Prostate gland (tissue), 2 donors: Measurements from ENCODE around the gene CFAP45. TPM values are rescaled to one million over a fixed set of nuclear protein-coding genes. Genes with fewer than 3 reads are reported as not detected.

ENCODE experiments used
- DNase-seq: peaks from one replicate; pipeline ENCODE4 v3.0.0-alpha.2; 2019; ENCODE audit warnings: low spot score
- H3K27ac ChIP-seq, 2 donors: fragments of 200-600 bp; sonication (generic); 2 replicates each; pipeline ENCODE4 v1.5.1; 2017 to 2019
- H3K27me3 ChIP-seq: fragments of 200-600 bp; sonication (generic); replicated peaks from 2 replicates; pipeline ENCODE4 v1.5.1; 2019; ENCODE audit not compliant: insufficient read depth
- H3K36me3 ChIP-seq, 2 donors: fragments of 200-600 bp; sonication (generic); 1 replicate in 1 of 2; 2 replicates in 1 of 2; pipeline versions ENCODE4 v1.5.1 to v1.8.1; 2017 to 2019
- H3K4me1 ChIP-seq: fragments of 200-600 bp; sonication (generic); replicated peaks from 2 replicates; pipeline ENCODE4 v1.5.1; 2019
- H3K4me3 ChIP-seq, 2 donors: fragments of 200-600 bp; sonication (generic); 2 replicates each; pipeline ENCODE4 v1.5.1; 2017 to 2019
- H3K9me3 ChIP-seq: fragments of 200-600 bp; sonication (generic); 2 replicates; pipeline ENCODE4 v1.5.1; 2017
- POLR2A ChIP-seq: fragments of 450-650 bp; IDR thresholded peaks from one replicate; pipeline ENCODE4 v1.6.1; 2016; ENCODE audit warnings: antibody characterized with exemption, mild to moderate bottlenecking
- POLR2AphosphoS5 ChIP-seq: sonication (generic); formaldehyde crosslinking; IDR thresholded peaks from one replicate; pipeline ENCODE4 v1.6.1; 2017; ENCODE audit warnings: antibody characterized with exemption
- WGBS: methylation state at CpG from one replicate; pipeline ENCODE4 v1.1.5; 2018; 5-methylcytosine and 5-hydroxymethylcytosine counted together
- intact Hi-C: fragments of 100-400 bp; cut with DNase I; formaldehyde crosslinking; loops from one replicate; pipeline ENCODE4 v1.14.2; 2022
- total RNA-seq, 2 donors: library from RNA; depleted of rRNA; stranded (reverse); fragments of >200 nt; gene quantifications; one replicate each; pipeline ENCODE4 v1.1.0, GENCODE V29; 2016
- TF ChIP-seq, protein P1 (sequence below), 4 experiments: fragments of 200-600 bp in 2 of 4; fragments of 450-650 bp in 2 of 4; sonication (generic) in 2 of 4; IDR thresholded peaks; 1 replicate in 3 of 4; 2 replicates in 1 of 4; pipeline ENCODE4 v1.5.1; 2016 to 2019; ENCODE audit warnings: antibody characterized with exemption in 4 of 4, mild to moderate bottlenecking in 2 of 4, moderate library complexity in 2 of 4

The CFAP45 gene
- total RNA-seq, 2 donors from 2014 or later, result 2.6 TPM; not detected in 1

- H3K4me1 ChIP-seq, result no peaks in the 10 kb centered on the region
- no peak for DNase-seq
- peak overlapping the region in 1 of 2 donors; percentile 42 for H3K27ac ChIP-seq
- 55% methylated on average over 15 of the region's 15 CpGs for WGBS
- H3K36me3 ChIP-seq, result no peaks in the 10 kb centered on the region
- no peaks in the 10 kb centered on the region for H3K27me3 ChIP-seq
- TF ChIP-seq POLR2A (no peak), POLR2AphosphoS5 (no peak)
- TF ChIP-seq, protein P1, sequence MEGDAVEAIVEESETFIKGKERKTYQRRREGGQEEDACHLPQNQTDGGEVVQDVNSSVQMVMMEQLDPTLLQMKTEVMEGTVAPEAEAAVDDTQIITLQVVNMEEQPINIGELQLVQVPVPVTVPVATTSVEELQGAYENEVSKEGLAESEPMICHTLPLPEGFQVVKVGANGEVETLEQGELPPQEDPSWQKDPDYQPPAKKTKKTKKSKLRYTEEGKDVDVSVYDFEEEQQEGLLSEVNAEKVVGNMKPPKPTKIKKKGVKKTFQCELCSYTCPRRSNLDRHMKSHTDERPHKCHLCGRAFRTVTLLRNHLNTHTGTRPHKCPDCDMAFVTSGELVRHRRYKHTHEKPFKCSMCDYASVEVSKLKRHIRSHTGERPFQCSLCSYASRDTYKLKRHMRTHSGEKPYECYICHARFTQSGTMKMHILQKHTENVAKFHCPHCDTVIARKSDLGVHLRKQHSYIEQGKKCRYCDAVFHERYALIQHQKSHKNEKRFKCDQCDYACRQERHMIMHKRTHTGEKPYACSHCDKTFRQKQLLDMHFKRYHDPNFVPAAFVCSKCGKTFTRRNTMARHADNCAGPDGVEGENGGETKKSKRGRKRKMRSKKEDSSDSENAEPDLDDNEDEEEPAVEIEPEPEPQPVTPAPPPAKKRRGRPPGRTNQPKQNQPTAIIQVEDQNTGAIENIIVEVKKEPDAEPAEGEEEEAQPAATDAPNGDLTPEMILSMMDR (IDR thresholded peaks at IDR 0.05), result no peak
- H3K4me3 ChIP-seq, result no peak overlapping the region
- no peaks in the 10 kb centered on the region for H3K9me3 ChIP-seq
- intact Hi-C loops, result no loop called here
Measured at GRCh38 chr1:159942632-159943277, 42.8 kb upstream of the CFAP45 start.

DNA sequence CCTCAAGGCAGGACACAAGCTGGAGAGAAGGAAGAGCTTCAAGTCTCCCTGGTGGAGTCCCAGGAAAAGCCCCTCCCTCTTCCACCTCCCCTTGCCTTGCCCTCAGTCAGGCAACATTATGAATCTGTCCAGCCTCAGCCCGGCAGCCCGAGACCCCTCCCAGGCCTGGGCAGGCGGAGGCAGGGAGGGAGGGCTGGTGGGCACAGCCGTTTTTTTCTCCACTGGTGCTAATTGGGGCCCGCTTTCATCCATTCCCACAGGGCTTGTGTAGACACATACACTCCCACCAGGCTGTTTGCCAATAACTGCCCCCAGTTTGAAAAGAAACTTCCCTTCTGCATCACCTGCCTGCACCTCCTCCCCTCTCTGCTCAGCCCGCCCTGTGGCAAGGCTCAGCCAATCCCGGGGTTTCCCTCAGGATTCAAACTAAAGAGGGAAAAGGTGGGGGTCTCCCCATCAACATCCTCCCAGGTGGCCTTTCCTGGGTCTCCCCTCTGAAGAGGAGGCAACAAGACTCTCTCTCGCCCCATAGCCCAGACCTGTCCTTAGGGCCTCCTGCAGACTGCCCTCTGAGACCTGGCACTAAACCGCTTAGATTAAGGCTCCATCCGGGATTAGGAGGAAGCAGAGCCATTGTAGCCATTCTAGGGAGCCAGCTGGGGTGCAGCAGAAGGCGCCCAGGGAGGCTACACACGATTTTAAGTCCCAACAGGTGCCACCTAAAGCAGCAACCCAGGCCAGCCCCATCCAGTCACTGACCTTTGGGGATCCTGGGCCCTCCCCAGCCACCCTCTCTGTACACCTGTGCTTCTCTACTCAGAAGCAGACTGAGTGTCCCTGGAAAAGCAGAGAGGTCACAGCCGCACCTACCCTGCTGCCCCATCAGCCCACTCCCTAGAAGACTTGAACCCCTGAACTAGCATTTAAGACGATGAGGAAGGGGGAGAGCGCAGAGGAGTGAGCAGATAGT is 41.9 kb upstream of the CFAP45 start:
- intact Hi-C loops, result no loop called here
- Histone ChIP-seq H3K9me3 (no peaks in the 10 kb centered on the region), H3K4me3 (no peak overlapping the region), H3K27me3 (no peaks in the 10 kb centered on the region), H3K36me3 (no peaks in the 10 kb centered on the region), H3K27ac (no peak overlapping the region), H3K4me1 (no peaks in the 10 kb centered on the region)
- TF ChIP-seq POLR2AphosphoS5 (no peak), POLR2A (no peak)
- TF ChIP-seq, protein P1 (IDR thresholded peaks at IDR 0.05), result no peak
- WGBS, result 60% methylated on average over 12 of the region's 15 CpGs
- DNase-seq, result no peak

- H3K9me3 ChIP-seq, result no peaks in the 10 kb centered on the region
- H3K27me3 ChIP-seq, result no peaks in the 10 kb centered on the region
- intact Hi-C loops, result no loop called here
- H3K4me1 ChIP-seq, result no peaks in the 10 kb centered on the region
- WGBS, result 63% methylated on average over 5 of the region's 5 CpGs
- no peak overlapping the region for H3K27ac ChIP-seq
- TF ChIP-seq POLR2AphosphoS5 (no peak), POLR2A (no peak)
- no peak overlapping the region for H3K4me3 ChIP-seq
- DNase-seq, result no peak
- no peaks in the 10 kb centered on the region for H3K36me3 ChIP-seq
Measured at GRCh38 chr1:159941141-159941540, 41.2 kb upstream of the CFAP45 start.

- Histone ChIP-seq H3K4me1 (no peaks in the 10 kb centered on the region), H3K27me3 (no peaks in the 10 kb centered on the region), H3K4me3 (no peak overlapping the region), H3K27ac (no peak overlapping the region), H3K36me3 (no peaks in the 10 kb centered on the region), H3K9me3 (no peaks in the 10 kb centered on the region)
- intact Hi-C loops, result no loop called here
- no peak for DNase-seq
- WGBS, result 78% methylated on average over 11 of the region's 11 CpGs
- TF ChIP-seq POLR2AphosphoS5, result no peak
- TF ChIP-seq POLR2A, result no peak
- TF ChIP-seq, protein P1 (IDR thresholded peaks at IDR 0.05), result no peak
Measured at GRCh38 chr1:159940006-159940620, 40.1 kb upstream of the CFAP45 start.

GRCh38 chr1:159939678-159940002 is 39.7 kb upstream of the CFAP45 start:
- no peaks in the 10 kb centered on the region for H3K27me3 ChIP-seq
- no peaks in the 10 kb centered on the region for H3K36me3 ChIP-seq
- no peaks in the 10 kb centered on the region for H3K9me3 ChIP-seq
- intact Hi-C loops, result no loop called here
- 49% methylated on average over 3 of the region's 3 CpGs for WGBS
- H3K4me3 ChIP-seq, result no peak overlapping the region
- H3K4me1 ChIP-seq, result no peaks in the 10 kb centered on the region
- DNase-seq, result no peak
- TF ChIP-seq POLR2A (no peak), POLR2AphosphoS5 (no peak)
- TF ChIP-seq, protein P1 (IDR thresholded peaks at IDR 0.05), result no peak
- no peak overlapping the region for H3K27ac ChIP-seq
